Naive B cell (primary cell): ENCODE data around the gene ANO9. TPM values are rescaled to one million over a fixed set of nuclear protein-coding genes. Genes with fewer than 3 reads are reported as not detected.

ENCODE experiments used
- ATAC-seq, 2 donors: fragments of 150-1000 bp; cut with Tn5 transposase; 2 replicates each; pipeline ENCODE4 v1.10.0; 2021; ENCODE audit warnings: low read depth in 2 of 2, mild to moderate bottlenecking in 2 of 2, moderate library complexity in 2 of 2
- DNase-seq: peaks from one replicate; pipeline ENCODE4 v3.0.0; 2022
- H3K27ac Mint-ChIP-seq, 6 donors: one replicate each; pipeline ENCODE4 v1.8.0; 2020 to 2022; ENCODE audit warnings: mild to moderate bottlenecking in 6 of 6, mixed read lengths in 6 of 6, moderate library complexity in 5 of 6, inconsistent platforms in 2 of 6
- H3K27me3 Mint-ChIP-seq, 3 donors: one replicate each; pipeline ENCODE4 v1.8.0; 2021 to 2022; ENCODE audit warnings: mixed read lengths in 3 of 3, mild to moderate bottlenecking in 1 of 3
- H3K36me3 Mint-ChIP-seq, 2 donors: one replicate each; pipeline ENCODE4 v1.8.0; 2020 to 2022; ENCODE audit warnings: mixed read lengths in 2 of 2, inconsistent platforms in 1 of 2, mild to moderate bottlenecking in 1 of 2
- H3K4me1 Mint-ChIP-seq, 3 donors: one replicate each; pipeline ENCODE4 v1.8.0; 2020 to 2022; ENCODE audit warnings: mixed read lengths in 3 of 3, inconsistent platforms in 1 of 3, mild to moderate bottlenecking in 1 of 3, moderate library complexity in 1 of 3
- H3K4me3 Mint-ChIP-seq, 8 donors: one replicate each; pipeline ENCODE4 v1.8.0; 2020 to 2022; ENCODE audit warnings: mild to moderate bottlenecking in 8 of 8, mixed read lengths in 8 of 8, moderate library complexity in 8 of 8, inconsistent platforms in 2 of 8
- H3K9me3 Mint-ChIP-seq, 7 donors: one replicate each; pipeline ENCODE4 v1.8.0; 2020 to 2022; ENCODE audit warnings: mixed read lengths in 7 of 7, mild to moderate bottlenecking in 5 of 7, inconsistent platforms in 2 of 7, moderate library complexity in 1 of 7
- polyA plus RNA-seq, 6 donors: library from polyadenylated mRNA; unstranded; fragments of 300-500 nt; fragmentation: Illumina TruSeq; gene quantifications; one replicate each; pipeline ENCODE4 v1.2.3, GENCODE V29; 2021; ENCODE audit warnings: low read depth in 6 of 6

Gene ANO9, protein sequence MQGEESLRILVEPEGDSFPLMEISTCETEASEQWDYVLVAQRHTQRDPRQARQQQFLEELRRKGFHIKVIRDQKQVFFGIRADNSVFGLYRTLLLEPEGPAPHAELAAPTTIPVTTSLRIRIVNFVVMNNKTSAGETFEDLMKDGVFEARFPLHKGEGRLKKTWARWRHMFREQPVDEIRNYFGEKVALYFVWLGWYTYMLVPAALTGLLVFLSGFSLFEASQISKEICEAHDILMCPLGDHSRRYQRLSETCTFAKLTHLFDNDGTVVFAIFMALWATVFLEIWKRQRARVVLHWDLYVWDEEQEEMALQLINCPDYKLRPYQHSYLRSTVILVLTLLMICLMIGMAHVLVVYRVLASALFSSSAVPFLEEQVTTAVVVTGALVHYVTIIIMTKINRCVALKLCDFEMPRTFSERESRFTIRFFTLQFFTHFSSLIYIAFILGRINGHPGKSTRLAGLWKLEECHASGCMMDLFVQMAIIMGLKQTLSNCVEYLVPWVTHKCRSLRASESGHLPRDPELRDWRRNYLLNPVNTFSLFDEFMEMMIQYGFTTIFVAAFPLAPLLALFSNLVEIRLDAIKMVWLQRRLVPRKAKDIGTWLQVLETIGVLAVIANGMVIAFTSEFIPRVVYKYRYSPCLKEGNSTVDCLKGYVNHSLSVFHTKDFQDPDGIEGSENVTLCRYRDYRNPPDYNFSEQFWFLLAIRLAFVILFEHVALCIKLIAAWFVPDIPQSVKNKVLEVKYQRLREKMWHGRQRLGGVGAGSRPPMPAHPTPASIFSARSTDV
- polyA plus RNA-seq: 1 to 10 TPM in 5 of 6 donors, not detected in 1; 1.9 to 4.5 (median 3.4) TPM

DNA sequence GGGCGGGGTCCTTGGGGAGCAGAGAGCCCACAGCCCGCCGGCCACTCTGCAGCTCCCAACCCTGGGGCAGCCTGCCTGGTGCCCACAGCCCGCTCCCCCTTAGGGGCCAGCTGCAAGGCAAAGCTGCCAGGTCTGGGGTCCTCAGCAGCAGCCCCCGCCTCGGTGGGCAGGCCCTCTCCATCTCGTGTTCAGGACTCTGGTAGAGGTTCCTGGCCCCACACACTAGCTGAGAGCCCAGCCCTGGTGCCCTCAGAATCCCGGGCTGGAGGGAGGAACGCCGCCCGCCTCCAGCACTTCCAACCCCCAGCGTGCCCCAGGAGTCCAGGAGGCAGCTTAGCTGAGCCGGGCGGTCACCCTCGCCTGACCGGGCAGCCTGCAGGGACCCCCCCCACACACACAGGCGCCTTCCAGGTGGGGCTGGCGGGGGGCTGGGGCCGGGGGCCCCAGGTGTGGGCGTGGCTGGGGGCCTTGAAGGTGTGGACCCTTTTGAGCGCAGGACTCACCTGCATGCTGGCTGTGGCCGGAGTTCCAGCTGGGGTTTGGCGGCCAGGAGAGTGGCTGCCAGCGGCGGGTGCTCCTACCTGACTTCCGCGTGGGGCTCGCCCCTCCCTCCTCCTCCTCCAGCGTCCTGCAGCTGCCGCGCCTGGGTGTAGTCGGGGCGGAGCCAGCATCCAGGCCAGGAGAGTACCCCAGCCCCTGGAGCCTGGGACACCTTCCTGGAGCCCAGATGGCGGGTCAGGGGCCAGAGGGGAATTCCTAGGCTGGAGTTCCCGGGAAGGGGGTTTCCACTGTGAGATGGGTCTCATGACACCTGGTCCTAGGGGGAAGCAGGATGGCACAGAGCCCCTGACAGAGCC lies at the start of gene ANO9:
Gene ANO9 (minus strand): TSS at position 594 of the 857 bp plus-strand sequence. CDS start 85 bp downstream, at position 509.
- Mint-ChIP-seq H3K4me3 (peak within 1 kb of the TSS; percentile 43 to 83 (median 66)), H3K4me1 (peaks cover 0 to 25% (median 5%) of the 10 kb centered on the region in 3 donors), H3K27me3 (peaks cover 0 to 12% (median 0%) of the 10 kb centered on the region in 3 donors), H3K36me3 (no peaks in the 10 kb centered on the region), H3K27ac (peak within 1 kb of the TSS in 3 of 6 donors; percentile 59 to 80 (median 64)), H3K9me3 (no peaks in the 10 kb centered on the region)
- ATAC-seq (peak; percentile 87 to 88), DNase-seq (peak; percentile 39)

DNA sequence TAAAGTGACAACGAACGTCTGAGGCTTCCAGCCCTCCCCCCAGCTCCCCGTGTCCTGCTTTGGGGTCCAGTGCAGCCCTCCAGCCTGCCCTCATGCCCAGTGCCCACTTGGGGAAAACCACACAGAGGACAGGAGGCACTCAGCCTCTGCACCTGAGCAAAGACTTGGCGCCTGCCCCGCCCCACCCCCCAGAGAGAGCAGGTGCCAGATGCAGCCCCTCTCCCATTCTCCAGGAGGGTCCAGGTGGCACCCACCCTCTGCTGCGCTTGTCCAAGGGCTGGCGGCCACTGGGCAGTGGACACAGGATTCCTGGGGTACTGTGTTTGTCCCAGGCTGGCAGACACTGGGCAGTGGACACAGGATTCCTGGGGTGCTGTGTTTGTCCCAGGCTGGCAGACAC lies 49.5 kb upstream of the ANO9 start:
- H3K27ac Mint-ChIP-seq: no peak overlapping the region
- no peaks in the 10 kb centered on the region for H3K27me3 Mint-ChIP-seq
- DNase-seq (no peak), ATAC-seq (no peak)
- H3K36me3 Mint-ChIP-seq: no peaks in the 10 kb centered on the region
- H3K4me1 Mint-ChIP-seq: peaks cover 0 to 5% (median 4%) of the 10 kb centered on the region in 3 donors
- H3K4me3 Mint-ChIP-seq: no peak overlapping the region
- H3K9me3 Mint-ChIP-seq: no peaks in the 10 kb centered on the region

DNA sequence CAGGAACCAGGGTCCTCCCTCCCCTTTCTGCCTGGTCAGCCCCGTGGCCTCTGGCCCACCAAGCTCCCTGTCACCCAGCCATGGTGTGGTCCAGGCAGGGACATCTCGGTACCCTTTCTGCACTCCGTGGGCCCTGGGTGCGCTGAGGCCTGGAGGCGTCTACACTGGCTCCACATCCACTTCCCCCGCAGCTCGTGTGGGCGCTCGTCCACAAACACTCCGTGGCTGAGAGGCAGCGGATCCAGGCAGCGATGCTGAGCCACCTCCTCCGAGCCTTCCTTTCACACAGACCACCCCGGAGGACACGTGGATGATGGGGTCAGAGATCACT lies 49.1 kb upstream of the ANO9 start:
- Mint-ChIP-seq H3K36me3 (no peaks in the 10 kb centered on the region), H3K27me3 (no peaks in the 10 kb centered on the region), H3K27ac (no peak overlapping the region), H3K9me3 (no peaks in the 10 kb centered on the region), H3K4me3 (no peak overlapping the region), H3K4me1 (peaks cover 0 to 5% (median 2%) of the 10 kb centered on the region in 3 donors)
- DNase-seq (no peak), ATAC-seq (no peak)

DNA sequence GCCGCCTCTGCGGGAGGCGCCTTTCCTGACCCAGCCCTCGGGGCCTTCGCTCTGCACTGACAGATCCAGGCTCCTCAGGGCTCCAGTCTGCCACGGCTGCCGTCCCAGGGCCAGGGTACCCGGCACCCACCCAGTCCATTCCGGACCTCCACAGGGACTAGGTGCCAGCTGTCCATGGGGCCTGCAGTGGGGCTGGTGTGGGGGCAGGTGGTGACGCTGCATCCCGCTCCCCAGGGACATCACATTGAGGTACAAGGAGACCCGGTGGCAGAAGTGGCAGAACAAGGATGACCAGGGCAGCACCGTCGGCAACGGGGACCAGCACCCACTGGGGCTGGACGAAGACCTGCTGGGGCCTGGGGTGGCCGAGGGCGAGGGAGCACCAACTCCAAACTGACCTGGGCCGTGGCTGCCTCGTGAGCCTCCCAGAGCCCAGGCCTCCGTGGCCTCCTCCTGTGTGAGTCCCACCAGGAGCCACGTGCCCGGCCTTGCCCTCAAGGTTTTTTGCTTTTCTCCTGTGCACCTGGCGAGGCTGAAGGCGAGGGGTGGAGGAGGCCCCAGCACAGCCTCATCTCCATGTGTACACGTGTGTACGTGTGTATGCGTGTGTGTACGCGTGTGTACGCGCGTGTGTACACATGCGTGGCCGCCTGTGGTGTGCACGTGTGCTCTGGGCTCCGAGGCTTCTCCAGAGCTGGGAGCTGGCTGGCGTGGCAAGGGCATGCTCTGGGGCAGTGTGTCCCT lies 48.5 kb upstream of the ANO9 start:
- DNase-seq: no peak
- H3K9me3 Mint-ChIP-seq: no peaks in the 10 kb centered on the region
- H3K4me3 Mint-ChIP-seq: no peak overlapping the region
- H3K4me1 Mint-ChIP-seq: peaks cover 0 to 5% (median 0%) of the 10 kb centered on the region in 3 donors
- no peaks in the 10 kb centered on the region for H3K27me3 Mint-ChIP-seq
- no peaks in the 10 kb centered on the region for H3K36me3 Mint-ChIP-seq
- no peak overlapping the region for H3K27ac Mint-ChIP-seq
- no peak for ATAC-seq

DNA sequence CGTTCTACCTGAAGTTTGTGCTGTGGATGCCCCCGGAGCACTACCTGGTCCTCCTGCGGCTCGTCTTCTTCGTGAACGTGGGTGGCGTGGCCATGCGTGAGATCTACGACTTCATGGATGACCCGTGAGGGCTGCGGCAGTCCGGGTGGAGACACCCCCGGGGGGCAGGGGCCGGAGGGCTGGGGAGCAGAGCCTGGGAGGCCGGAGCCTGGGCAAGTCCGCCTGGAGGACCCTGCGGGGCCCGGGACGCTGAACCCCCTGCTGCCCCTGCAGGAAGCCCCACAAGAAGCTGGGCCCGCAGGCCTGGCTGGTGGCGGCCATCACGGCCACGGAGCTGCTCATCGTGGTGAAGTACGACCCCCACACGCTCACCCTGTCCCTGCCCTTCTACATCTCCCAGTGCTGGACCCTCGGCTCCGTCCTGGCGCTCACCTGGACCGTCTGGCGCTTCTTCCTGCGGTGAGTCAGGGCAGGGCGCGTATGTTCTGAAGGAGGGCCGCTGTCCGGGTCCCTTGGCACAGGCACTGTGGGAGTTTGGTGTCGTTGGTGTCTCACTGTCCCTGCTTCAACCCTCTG lies 47.9 kb upstream of the ANO9 start:
- peak overlapping the region in 1 of 6 donors; percentile 15 for H3K27ac Mint-ChIP-seq
- H3K36me3 Mint-ChIP-seq: no peaks in the 10 kb centered on the region
- ATAC-seq (no peak), DNase-seq (no peak)
- no peaks in the 10 kb centered on the region for H3K9me3 Mint-ChIP-seq
- H3K4me1 Mint-ChIP-seq: peaks cover 0 to 5% (median 0%) of the 10 kb centered on the region in 3 donors
- H3K27me3 Mint-ChIP-seq: no peaks in the 10 kb centered on the region
- no peak overlapping the region for H3K4me3 Mint-ChIP-seq

DNA sequence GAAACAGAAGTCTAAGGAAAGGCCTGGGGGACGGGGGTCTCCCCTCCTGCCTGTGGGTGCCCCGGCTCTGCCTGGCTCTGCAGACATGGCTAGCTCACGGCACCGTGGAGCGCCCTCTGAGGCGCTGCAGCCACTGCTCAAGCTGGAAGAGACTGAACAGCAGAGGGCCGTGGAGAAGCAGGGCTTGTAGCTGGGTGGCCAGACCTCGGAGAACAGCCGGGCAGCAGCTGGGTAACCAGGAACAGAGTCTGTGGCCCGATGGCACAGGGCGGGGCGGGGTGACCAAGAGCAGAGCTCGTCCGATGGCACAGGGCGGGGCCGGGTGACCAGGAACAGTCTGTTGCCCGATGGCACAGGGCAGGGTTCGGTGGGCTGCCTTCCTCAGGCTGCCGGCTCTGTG lies 47.2 kb upstream of the ANO9 start:
- H3K36me3 Mint-ChIP-seq: no peaks in the 10 kb centered on the region

DNA sequence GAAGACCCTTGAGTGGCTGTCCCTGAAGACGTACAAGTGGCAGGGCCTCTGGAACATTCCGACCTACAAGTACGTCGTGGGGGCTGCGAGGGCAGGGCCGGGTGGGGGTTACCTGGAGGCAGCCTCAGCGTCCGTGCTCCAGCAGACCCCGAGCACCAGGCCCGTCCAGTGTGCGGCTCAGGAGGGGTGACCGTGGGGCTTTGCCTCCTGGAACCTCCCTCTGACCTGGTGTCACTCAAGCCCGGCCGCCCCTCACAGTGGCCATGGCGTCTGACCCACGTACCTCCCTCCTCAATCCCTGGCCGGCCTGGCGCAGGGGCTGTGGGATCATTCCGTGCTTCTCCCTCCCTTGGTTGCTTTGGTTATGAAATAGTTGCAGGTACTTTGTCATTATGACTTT lies 46.8 kb upstream of the ANO9 start:
- Mint-ChIP-seq H3K36me3 (no peaks in the 10 kb centered on the region), H3K27me3 (no peaks in the 10 kb centered on the region), H3K4me1 (peaks cover 0 to 5% (median 0%) of the 10 kb centered on the region in 3 donors), H3K27ac (no peak overlapping the region), H3K9me3 (no peaks in the 10 kb centered on the region), H3K4me3 (no peak overlapping the region)
- no peak for DNase-seq
- no peak for ATAC-seq

More for the DNA sequence above, 47.2 kb upstream of the ANO9 start:
- Mint-ChIP-seq H3K4me1 (peaks cover 0 to 5% (median 0%) of the 10 kb centered on the region in 3 donors), H3K9me3 (no peaks in the 10 kb centered on the region), H3K4me3 (no peak overlapping the region), H3K27ac (no peak overlapping the region), H3K27me3 (no peaks in the 10 kb centered on the region)
- ATAC-seq (no peak), DNase-seq (no peak)

DNA sequence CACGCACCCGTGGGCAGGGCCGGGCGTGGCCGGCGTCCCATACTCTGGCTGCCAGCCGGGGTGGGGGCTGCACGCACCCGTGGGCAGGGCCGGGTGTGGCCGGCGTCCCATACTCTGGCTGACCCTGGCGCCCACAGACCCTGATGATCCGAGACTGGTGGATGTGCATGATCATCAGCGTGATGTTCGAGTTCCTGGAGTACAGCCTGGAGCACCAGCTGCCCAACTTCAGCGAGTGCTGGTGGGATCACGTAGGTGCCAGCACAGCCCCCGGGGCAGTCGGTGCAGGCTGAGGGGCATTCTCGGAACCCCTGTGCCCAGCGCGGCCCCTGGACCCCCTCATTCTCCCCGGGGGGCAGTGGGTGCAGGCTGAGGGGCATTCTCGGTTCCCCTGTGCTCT lies 46.3 kb upstream of the ANO9 start:
- Mint-ChIP-seq H3K27me3 (no peaks in the 10 kb centered on the region), H3K27ac (no peak overlapping the region), H3K36me3 (no peaks in the 10 kb centered on the region), H3K4me3 (no peak overlapping the region), H3K9me3 (no peaks in the 10 kb centered on the region), H3K4me1 (peaks cover 0 to 5% (median 0%) of the 10 kb centered on the region in 3 donors)
- ATAC-seq (no peak), DNase-seq (no peak)

DNA sequence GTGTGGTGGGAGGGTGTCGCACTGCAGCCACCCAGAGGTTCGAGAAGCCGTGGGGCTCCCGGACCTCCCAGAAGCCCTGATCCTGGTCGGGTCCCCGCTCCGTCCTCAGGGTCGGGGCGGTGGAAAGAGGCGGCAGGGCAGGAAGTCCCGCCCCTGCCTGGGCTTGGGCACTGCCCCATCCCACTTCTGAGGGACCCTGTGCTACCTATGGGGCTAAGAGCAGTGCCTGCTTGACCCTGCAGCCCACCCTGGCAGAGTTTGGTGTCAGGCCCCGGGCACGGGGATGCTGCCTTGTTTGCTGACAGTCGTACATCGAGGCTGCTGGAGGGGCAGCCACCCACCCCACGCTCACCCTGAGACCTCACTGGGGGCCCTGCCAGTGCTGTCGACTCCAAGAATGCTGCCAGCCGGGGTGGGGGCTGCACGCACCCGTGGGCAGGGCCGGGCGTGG lies 45.8 kb upstream of the ANO9 start:
- no peak for DNase-seq
- Mint-ChIP-seq H3K27ac (no peak overlapping the region), H3K4me3 (no peak overlapping the region), H3K27me3 (no peaks in the 10 kb centered on the region), H3K9me3 (no peaks in the 10 kb centered on the region), H3K36me3 (no peaks in the 10 kb centered on the region), H3K4me1 (peaks cover 0 to 5% (median 0%) of the 10 kb centered on the region in 3 donors)
- no peak for ATAC-seq

DNA sequence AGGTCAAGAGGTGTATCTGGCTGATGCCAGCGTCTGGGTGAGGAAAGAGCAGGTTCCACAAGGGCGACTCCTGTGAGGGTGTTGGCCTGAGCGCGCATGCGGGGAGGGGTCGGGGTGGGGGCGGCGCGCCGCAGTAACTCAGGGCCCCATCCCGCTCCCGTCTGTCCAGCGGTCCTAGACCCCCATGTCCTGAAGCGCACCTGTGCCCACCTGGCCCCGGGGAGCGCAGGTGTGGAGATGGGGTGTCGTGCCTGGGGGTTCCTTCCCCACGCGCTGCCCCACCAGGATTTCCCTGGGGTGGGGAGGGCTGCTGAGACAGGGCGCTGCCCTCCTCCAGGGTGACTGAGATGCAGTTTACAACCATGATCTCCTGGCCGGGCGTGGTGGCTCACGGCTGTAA lies 44.4 kb upstream of the ANO9 start:
- ATAC-seq (no peak), DNase-seq (no peak)
- no peak overlapping the region for H3K4me3 Mint-ChIP-seq
- no peaks in the 10 kb centered on the region for H3K36me3 Mint-ChIP-seq
- H3K27me3 Mint-ChIP-seq: no peaks in the 10 kb centered on the region
- H3K27ac Mint-ChIP-seq: no peak overlapping the region
- H3K9me3 Mint-ChIP-seq: no peaks in the 10 kb centered on the region
- H3K4me1 Mint-ChIP-seq: peaks cover 0 to 5% (median 0%) of the 10 kb centered on the region in 3 donors

DNA sequence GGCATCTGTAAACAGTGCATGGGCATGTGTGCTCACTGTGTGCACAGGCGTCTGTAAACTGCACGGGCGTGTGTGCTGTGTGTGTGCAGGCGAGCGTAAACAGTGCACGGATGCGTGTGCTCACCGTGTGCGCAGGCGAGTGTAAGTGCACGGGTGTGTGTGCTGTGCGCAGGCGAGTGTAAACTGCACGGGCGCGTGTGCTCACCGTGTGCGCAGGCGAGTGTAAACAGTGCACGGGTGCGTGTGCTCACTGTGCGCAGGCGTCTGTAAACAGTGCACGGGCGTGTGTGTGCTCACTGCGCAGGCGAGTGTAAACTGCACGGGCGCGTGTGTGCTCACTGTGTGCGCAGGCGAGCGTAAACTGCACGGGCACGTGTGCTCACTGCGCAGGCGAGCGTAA lies 42.8 kb upstream of the ANO9 start:
- Mint-ChIP-seq H3K27me3 (no peaks in the 10 kb centered on the region), H3K4me1 (peaks cover 0 to 5% (median 0%) of the 10 kb centered on the region in 3 donors), H3K9me3 (no peaks in the 10 kb centered on the region), H3K4me3 (no peak overlapping the region), H3K27ac (no peak overlapping the region), H3K36me3 (no peaks in the 10 kb centered on the region)
- ATAC-seq (no peak), DNase-seq (no peak)

DNA sequence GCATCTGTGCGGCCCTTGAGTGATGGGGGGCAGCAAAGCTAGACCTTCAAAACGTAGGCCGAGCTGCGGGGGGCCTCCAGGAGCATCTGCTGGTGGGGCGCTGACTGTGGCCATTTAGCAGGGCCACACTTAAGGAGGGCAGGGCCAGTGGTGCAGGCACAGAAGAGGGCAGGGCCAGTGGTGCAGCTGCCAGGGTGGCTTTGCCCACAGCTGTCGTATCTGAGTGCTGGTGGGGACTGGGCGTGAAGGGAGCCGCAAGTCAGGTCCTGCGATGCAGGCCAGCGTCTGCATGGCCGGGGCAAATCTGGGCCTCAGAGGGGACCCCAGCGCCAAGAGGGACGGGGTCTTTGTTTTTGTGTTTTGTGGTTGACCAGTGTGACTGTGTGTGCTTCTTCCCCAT lies 37.5 kb upstream of the ANO9 start:
- no peak for DNase-seq
- Mint-ChIP-seq H3K36me3 (no peaks in the 10 kb centered on the region), H3K27me3 (no peaks in the 10 kb centered on the region), H3K4me3 (no peak overlapping the region), H3K4me1 (no peaks in the 10 kb centered on the region), H3K27ac (peak overlapping the region in 1 of 6 donors; percentile 75), H3K9me3 (no peaks in the 10 kb centered on the region)
- ATAC-seq: no peak
